DND-41 (cell line): ENCODE measurements around the gene ARHGAP22.

Experiments
- ATAC-seq: fragments of 200-7000 bp; cut with Tn5 transposase; 3 replicates; pipeline ENCODE4 v1.9.1; 2021; ENCODE audit warnings: low read depth; ENCODE audit not compliant: insufficient read depth
- DNase-seq: peaks from one replicate; pipeline ENCODE4 v3.0.0-alpha.2; 2020
- H2AFZ ChIP-seq: 2 replicates; pipeline ENCODE4 v1.6.0; 2012; ENCODE audit warnings: low read depth, low read length
- H3K27ac ChIP-seq: 2 replicates; pipeline ENCODE4 v1.5.1; 2012; ENCODE audit warnings: low read length, inconsistent platforms
- H3K27me3 ChIP-seq: fragments of 200-600 bp; sonication (generic); 2 replicates; pipeline ENCODE4 v1.6.0; 2012; ENCODE audit warnings: low read length, mild to moderate bottlenecking, inconsistent platforms; ENCODE audit not compliant: insufficient read depth, poor library complexity
- H3K36me3 ChIP-seq: 2 replicates; pipeline ENCODE4 v1.5.1; 2012; ENCODE audit warnings: low read length, inconsistent platforms; ENCODE audit not compliant: insufficient read depth
- H3K4me1 ChIP-seq: 2 replicates; pipeline ENCODE4 v1.5.1; 2012; ENCODE audit warnings: mild to moderate bottlenecking, low read length; ENCODE audit not compliant: insufficient read depth
- H3K4me2 ChIP-seq: 2 replicates; pipeline ENCODE4 v1.6.0; 2012; ENCODE audit warnings: mild to moderate bottlenecking, moderate library complexity, low read length, inconsistent platforms; ENCODE audit not compliant: insufficient read depth
- H3K4me3 ChIP-seq, 2 experiments: fragments of 200-600 bp in 1 of 2; shearing (Covaris generic) in 1 of 2; 2 replicates each; pipeline ENCODE4 v1.5.1; 2012 to 2016; ENCODE audit warnings: inconsistent platforms in 2 of 2, low read length in 2 of 2, mild to moderate bottlenecking in 2 of 2, low read depth in 1 of 2, moderate library complexity in 1 of 2
- H3K79me2 ChIP-seq: 2 replicates; pipeline ENCODE4 v1.6.0; 2012; ENCODE audit warnings: low read length, inconsistent platforms; ENCODE audit not compliant: insufficient read depth
- H3K9ac ChIP-seq: 2 replicates; pipeline ENCODE4 v1.6.0; 2012; ENCODE audit warnings: low read depth, mild to moderate bottlenecking, inconsistent platforms, low read length, moderate library complexity
- H3K9me3 ChIP-seq: 2 replicates; pipeline ENCODE4 v1.5.1; 2012; ENCODE audit warnings: low read length, moderate library complexity, mild to moderate bottlenecking, inconsistent platforms; ENCODE audit not compliant: insufficient read depth, severe bottlenecking
- H4K20me1 ChIP-seq: 2 replicates; pipeline ENCODE4 v1.6.0; 2012; ENCODE audit warnings: low read length; ENCODE audit not compliant: insufficient read depth
- EZH2 ChIP-seq: IDR thresholded peaks from 3 replicates; pipeline ENCODE4 v1.6.1; 2012; ENCODE audit warnings: borderline replicate concordance, low read depth, mild to moderate bottlenecking, moderate library complexity, low read length, inconsistent platforms; ENCODE audit not compliant: severe bottlenecking
- TF ChIP-seq, protein P1 (sequence below): IDR thresholded peaks from 2 replicates; pipeline ENCODE4 v1.5.1; 2012; ENCODE audit warnings: borderline replicate concordance, low read length, moderate library complexity, mild to moderate bottlenecking; ENCODE audit not compliant: poor library complexity, severe bottlenecking; ENCODE audit errors: extremely low read depth

ARHGAP22 gene

DNA sequence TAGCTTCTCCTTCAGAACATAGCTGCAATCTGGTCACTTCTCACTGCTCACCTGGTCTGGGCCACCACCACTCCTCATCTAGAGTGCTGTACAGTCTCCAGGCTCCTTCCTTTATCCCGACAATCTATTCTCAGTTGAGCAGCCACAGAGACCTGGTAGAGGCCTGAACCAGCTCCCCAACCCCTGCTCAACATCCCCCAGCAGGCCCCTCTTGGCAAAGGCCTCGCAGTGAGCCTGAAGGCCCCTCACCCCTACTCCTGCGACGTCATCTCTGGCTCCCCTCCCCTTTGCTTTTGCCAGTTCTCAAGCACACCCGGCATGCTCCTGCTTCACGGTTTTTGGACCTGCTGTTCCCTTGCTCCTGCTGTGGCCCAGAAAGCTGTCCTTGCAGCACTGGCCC is 113.9 kb downstream of the ARHGAP22 start:
- no peaks in the 10 kb centered on the region for H3K9me3 ChIP-seq
- no peaks in the 10 kb centered on the region for H3K36me3 ChIP-seq
- TF ChIP-seq, protein P1, sequence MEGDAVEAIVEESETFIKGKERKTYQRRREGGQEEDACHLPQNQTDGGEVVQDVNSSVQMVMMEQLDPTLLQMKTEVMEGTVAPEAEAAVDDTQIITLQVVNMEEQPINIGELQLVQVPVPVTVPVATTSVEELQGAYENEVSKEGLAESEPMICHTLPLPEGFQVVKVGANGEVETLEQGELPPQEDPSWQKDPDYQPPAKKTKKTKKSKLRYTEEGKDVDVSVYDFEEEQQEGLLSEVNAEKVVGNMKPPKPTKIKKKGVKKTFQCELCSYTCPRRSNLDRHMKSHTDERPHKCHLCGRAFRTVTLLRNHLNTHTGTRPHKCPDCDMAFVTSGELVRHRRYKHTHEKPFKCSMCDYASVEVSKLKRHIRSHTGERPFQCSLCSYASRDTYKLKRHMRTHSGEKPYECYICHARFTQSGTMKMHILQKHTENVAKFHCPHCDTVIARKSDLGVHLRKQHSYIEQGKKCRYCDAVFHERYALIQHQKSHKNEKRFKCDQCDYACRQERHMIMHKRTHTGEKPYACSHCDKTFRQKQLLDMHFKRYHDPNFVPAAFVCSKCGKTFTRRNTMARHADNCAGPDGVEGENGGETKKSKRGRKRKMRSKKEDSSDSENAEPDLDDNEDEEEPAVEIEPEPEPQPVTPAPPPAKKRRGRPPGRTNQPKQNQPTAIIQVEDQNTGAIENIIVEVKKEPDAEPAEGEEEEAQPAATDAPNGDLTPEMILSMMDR = no peak
- TF ChIP-seq EZH2 = no peak
- H3K79me2 ChIP-seq = no peaks in the 10 kb centered on the region
- no peak for ATAC-seq
- H2AFZ ChIP-seq = no peak overlapping the region
- peaks cover 7% of the 10 kb centered on the region for H3K27me3 ChIP-seq
- H3K4me2 ChIP-seq = no peak overlapping the region
- H3K9ac ChIP-seq = no peak overlapping the region
- H3K4me3 ChIP-seq = no peak overlapping the region
- no peak overlapping the region for H3K27ac ChIP-seq
- peaks cover 5% of the 10 kb centered on the region; the same call in 1 of the 2 replicates for H3K4me1 ChIP-seq
- 0 out of 2 replicates have a peak, but pooled peaks cover 2% of the 10 kb centered on the region for H4K20me1 ChIP-seq
- no peak for DNase-seq

- TF ChIP-seq, protein P1 = no peak
- no peak for TF ChIP-seq EZH2
- DNase-seq (no peak), ATAC-seq (no peak)
- no peak overlapping the region for H2AFZ ChIP-seq
- no peak overlapping the region for H3K9ac ChIP-seq
- no peaks in the 10 kb centered on the region for H3K36me3 ChIP-seq
- H3K27ac ChIP-seq = no peak overlapping the region
- H3K4me1 ChIP-seq = peaks cover 5% of the 10 kb centered on the region; the same call in 1 of the 2 replicates
- no peaks in the 10 kb centered on the region for H3K9me3 ChIP-seq
- 0 out of 2 replicates have a peak, but pooled peaks cover 2% of the 10 kb centered on the region for H4K20me1 ChIP-seq
- H3K4me2 ChIP-seq = no peak overlapping the region
- no peaks in the 10 kb centered on the region for H3K79me2 ChIP-seq
- no peak overlapping the region for H3K4me3 ChIP-seq
- peaks cover 7% of the 10 kb centered on the region for H3K27me3 ChIP-seq
Observed at GRCh38 chr10:48490571-48490940, 114.3 kb downstream of the ARHGAP22 start.

GRCh38 chr10:48489099-48489498 is 115.8 kb downstream of the ARHGAP22 start:
- Histone ChIP-seq H3K27me3 (peaks cover 8% of the 10 kb centered on the region), H3K4me2 (no peak overlapping the region), H3K36me3 (no peaks in the 10 kb centered on the region), H3K27ac (no peak overlapping the region), H4K20me1 (no peaks in the 10 kb centered on the region), H2AFZ (no peak overlapping the region), H3K4me1 (peaks cover 2% of the 10 kb centered on the region; the same call in 1 of the 2 replicates), H3K9me3 (no peaks in the 10 kb centered on the region), H3K4me3 (no peak overlapping the region), H3K79me2 (no peaks in the 10 kb centered on the region), H3K9ac (no peak overlapping the region)
- TF ChIP-seq EZH2 = no peak
- TF ChIP-seq, protein P1 = no peak
- DNase-seq (no peak), ATAC-seq (no peak)

DNA sequence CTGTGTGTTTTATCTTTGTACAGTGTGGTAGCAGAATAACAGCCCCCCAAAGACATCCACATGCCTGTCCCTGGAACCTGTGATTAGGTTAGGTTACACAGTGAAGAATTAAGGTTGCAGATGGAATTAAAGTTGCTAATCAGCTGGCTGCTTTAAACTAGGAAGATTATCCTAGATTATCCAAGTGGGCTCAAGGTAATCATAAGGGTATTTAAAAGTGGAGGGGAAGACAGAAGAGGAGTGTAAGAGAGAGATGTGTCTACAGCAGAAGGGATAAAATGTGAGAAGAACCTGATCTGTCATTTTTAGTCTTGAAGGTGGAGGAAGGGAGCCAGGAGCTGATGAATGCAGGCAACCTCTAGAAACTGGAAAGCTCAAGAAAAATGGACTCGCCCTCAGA is 117.6 kb downstream of the ARHGAP22 start:
- no peaks in the 10 kb centered on the region for H3K4me1 ChIP-seq
- no peak overlapping the region for H3K4me2 ChIP-seq
- TF ChIP-seq, protein P1 = no peak
- no peak for TF ChIP-seq EZH2
- H3K4me3 ChIP-seq = no peak overlapping the region
- H3K9ac ChIP-seq = no peak overlapping the region
- DNase-seq = no peak
- no peak for ATAC-seq
- peaks cover 13% of the 10 kb centered on the region for H3K27me3 ChIP-seq
- H2AFZ ChIP-seq = no peak overlapping the region
- no peaks in the 10 kb centered on the region for H3K36me3 ChIP-seq
- no peaks in the 10 kb centered on the region for H4K20me1 ChIP-seq
- H3K9me3 ChIP-seq = no peaks in the 10 kb centered on the region
- H3K27ac ChIP-seq = no peak overlapping the region
- H3K79me2 ChIP-seq = no peaks in the 10 kb centered on the region
